ENCODE results near the gene TMCO2. TPM values are rescaled to one million over a fixed set of nuclear protein-coding genes. Genes with fewer than 3 reads are reported as not detected.
"Not testable (repeated sequence)": the region's sequence is repeated elsewhere in the genome, so short reads cannot be mapped to it uniquely, and the experiment has no call there.

Gene TMCO2
- total RNA-seq (not detected), polyA plus RNA-seq (not detected)

DNA sequence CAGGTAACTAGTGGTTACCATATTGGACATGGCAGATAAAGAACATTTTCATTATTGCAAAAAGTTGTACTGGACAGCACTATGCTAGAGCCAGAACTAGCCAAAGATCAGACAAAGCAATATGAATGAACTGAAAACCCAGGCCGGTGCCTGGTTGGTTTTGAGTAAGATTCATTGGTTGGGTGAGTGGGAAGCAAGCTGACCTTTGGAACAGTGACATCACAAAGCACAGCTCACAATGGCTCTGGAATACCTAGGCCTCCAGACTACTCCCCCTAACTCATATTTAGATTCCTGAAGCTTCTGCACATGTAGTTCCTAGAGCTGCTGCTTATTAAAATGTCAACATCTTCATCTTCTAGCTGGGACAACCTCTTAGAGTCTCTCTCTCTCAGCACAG lies at the start of gene TMCO2:
Gene TMCO2, plus strand, starts transcription at position 283 of the 400 bp plus-strand sequence. Its CDS starts 57 bp downstream, at position 340.
- Mint-ChIP-seq H3K27me3 (no peaks in the 10 kb centered on the region), H3K4me3 (no peak within 1 kb of the TSS), H3K36me3 (no peaks in the 10 kb centered on the region), H3K27ac (no peak within 1 kb of the TSS), H3K9me3 (peaks cover 0 to 2% (median 0%) of the 10 kb centered on the region in 7 donors), H3K4me1 (peaks cover 0 to 21% (median 10%) of the 10 kb centered on the region in 4 donors)
- H3K27me3 ChIP-seq (ENCODE audit: control insufficient read depth, insufficient read depth, low read length), result no peaks in the 10 kb centered on the region
- H3K4me3 ChIP-seq (ENCODE audit: low read depth, low read length), result no peak within 1 kb of the TSS
- no peaks in the 10 kb centered on the region for H3K4me1 ChIP-seq (ENCODE audit: control insufficient read depth, insufficient read depth, low read length, poor library complexity, severe bottlenecking)
- H3K9me3 ChIP-seq (ENCODE audit: control insufficient read depth in 2 of 2, low read length in 2 of 2), result no peaks in the 10 kb centered on the region
- ATAC-seq (ENCODE audit: low read depth in 2 of 2), result no peak
- no peaks in the 10 kb centered on the region for H3K36me3 ChIP-seq (ENCODE audit: control insufficient read depth, insufficient read depth, low read length)
- no peak within 1 kb of the TSS for H3K27ac ChIP-seq (ENCODE audit: insufficient read depth, low read length, poor library complexity, severe bottlenecking)
- no peak for DNase-seq

- Mint-ChIP-seq H3K4me1 (peaks cover 4 to 22% (median 15%) of the 10 kb centered on the region in 4 donors), H3K27me3 (no peaks in the 10 kb centered on the region), H3K4me3 (no peak overlapping the region), H3K36me3 (peaks cover 32% of the 10 kb centered on the region), H3K27ac (peak overlapping the region in 1 of 3 donors; percentile 7), H3K9me3 (no peaks in the 10 kb centered on the region)
- Histone ChIP-seq H3K27me3 (ENCODE audit: control insufficient read depth, insufficient read depth, low read length) (no peaks in the 10 kb centered on the region), H3K4me3 (ENCODE audit: low read depth, low read length) (no peak overlapping the region), H3K4me1 (ENCODE audit: control insufficient read depth, insufficient read depth, low read length, poor library complexity, severe bottlenecking) (no peaks in the 10 kb centered on the region), H3K9me3 (ENCODE audit: control insufficient read depth in 2 of 2, low read length in 2 of 2) (no peaks in the 10 kb centered on the region), H3K27ac (ENCODE audit: insufficient read depth, low read length, poor library complexity, severe bottlenecking) (no peak overlapping the region), H3K36me3 (ENCODE audit: control insufficient read depth, insufficient read depth, low read length) (peaks cover 47% of the 10 kb centered on the region)
- DNase-seq, result no peak
- no peak for ATAC-seq (ENCODE audit: low read depth in 2 of 2)
Observed at GRCh38 chr1:40199126-40199525, 48.6 kb upstream of the TMCO2 start.

DNA sequence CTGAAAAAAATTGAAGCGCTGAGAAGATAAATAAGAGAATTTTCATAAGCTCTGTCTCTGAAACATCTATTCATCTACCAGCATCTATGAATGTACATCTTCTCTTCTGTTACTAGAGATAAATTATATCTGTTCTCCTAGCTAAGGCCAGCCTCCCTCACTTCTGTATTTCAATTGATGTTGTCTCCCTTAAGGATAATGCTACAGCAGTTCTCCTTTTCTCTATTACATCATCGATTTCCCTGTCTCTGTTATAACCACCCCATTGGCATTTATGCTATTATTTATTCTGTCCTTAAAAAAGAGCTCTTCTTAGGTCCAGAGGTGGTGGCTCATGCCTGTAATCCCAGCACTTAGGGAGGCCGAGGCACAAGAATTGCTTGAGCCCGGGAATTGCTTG lies 42.9 kb upstream of the TMCO2 start:
- DNase-seq (no peak), ATAC-seq (ENCODE audit: low read depth in 2 of 2) (no peak)
- peaks cover 13 to 30% (median 24%) of the 10 kb centered on the region in 4 donors for H3K4me1 Mint-ChIP-seq
- peak overlapping the region in 1 of 3 donors; percentile 4 for H3K27ac Mint-ChIP-seq
- peaks cover 36% of the 10 kb centered on the region for H3K36me3 Mint-ChIP-seq
- no peaks in the 10 kb centered on the region for H3K9me3 Mint-ChIP-seq
- H3K27me3 Mint-ChIP-seq, result no peaks in the 10 kb centered on the region
- no peak overlapping the region for H3K4me3 ChIP-seq (ENCODE audit: low read depth, low read length)
- no peaks in the 10 kb centered on the region for H3K4me1 ChIP-seq (ENCODE audit: control insufficient read depth, insufficient read depth, low read length, poor library complexity, severe bottlenecking)
- no peaks in the 10 kb centered on the region for H3K27me3 ChIP-seq (ENCODE audit: control insufficient read depth, insufficient read depth, low read length)
- H3K36me3 ChIP-seq (ENCODE audit: control insufficient read depth, insufficient read depth, low read length), result peaks cover 58% of the 10 kb centered on the region
- no peak overlapping the region for H3K27ac ChIP-seq (ENCODE audit: insufficient read depth, low read length, poor library complexity, severe bottlenecking)
- no peak overlapping the region for H3K4me3 Mint-ChIP-seq
- H3K9me3 ChIP-seq (ENCODE audit: control insufficient read depth in 2 of 2, low read length in 2 of 2), result no peaks in the 10 kb centered on the region

DNA sequence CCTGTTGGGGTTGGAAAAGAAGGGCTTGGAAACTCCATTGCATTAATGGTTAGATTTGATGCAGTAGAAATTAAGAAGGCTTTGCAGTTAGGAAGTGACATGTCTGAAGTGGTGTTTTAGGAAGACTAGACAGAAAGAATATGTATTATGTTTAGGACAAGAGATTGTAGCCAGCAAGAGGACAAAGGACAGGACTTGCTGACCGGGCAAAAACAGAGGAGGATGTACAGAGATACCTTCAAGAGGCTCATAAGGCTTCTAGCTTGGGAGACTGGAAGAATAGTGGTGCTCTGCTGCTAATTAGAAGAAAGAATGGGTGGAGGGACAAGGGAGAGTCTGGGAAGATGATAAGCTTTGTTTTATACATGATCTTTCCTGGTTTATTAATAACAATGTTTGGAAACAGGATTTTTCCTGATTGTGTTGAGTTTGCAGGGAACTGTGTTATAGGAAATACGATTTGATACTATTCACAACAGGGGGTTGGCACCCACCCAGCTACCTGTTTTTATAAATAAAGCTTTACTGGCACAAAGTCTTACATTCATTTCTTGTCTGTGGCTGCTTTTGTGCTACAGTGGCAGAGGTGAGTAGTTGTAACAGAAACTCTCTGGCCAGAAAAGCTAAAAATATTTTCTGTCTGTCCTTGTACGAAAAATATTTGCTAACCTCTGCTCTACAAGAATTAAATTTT lies 37.1 kb upstream of the TMCO2 start:
- ATAC-seq (ENCODE audit: low read depth in 2 of 2) (no peak), DNase-seq (no peak)
- H3K36me3 ChIP-seq (ENCODE audit: control insufficient read depth, insufficient read depth, low read length), result peaks cover 67% of the 10 kb centered on the region
- H3K36me3 Mint-ChIP-seq, result peaks cover 42% of the 10 kb centered on the region
- no peak overlapping the region for H3K4me3 ChIP-seq (ENCODE audit: low read depth, low read length)
- H3K27me3 ChIP-seq (ENCODE audit: control insufficient read depth, insufficient read depth, low read length), result no peaks in the 10 kb centered on the region
- no peak overlapping the region for H3K4me3 Mint-ChIP-seq
- H3K9me3 Mint-ChIP-seq, result no peaks in the 10 kb centered on the region
- peaks cover 18 to 33% (median 25%) of the 10 kb centered on the region in 4 donors for H3K4me1 Mint-ChIP-seq
- no peaks in the 10 kb centered on the region for H3K27me3 Mint-ChIP-seq
- H3K27ac Mint-ChIP-seq, result peak overlapping the region; percentile 8 to 35 (median 15)
- H3K4me1 ChIP-seq (ENCODE audit: control insufficient read depth, insufficient read depth, low read length, poor library complexity, severe bottlenecking), result no peaks in the 10 kb centered on the region
- no peak overlapping the region for H3K27ac ChIP-seq (ENCODE audit: insufficient read depth, low read length, poor library complexity, severe bottlenecking)
- H3K9me3 ChIP-seq (ENCODE audit: control insufficient read depth in 2 of 2, low read length in 2 of 2), result no peaks in the 10 kb centered on the region

DNA sequence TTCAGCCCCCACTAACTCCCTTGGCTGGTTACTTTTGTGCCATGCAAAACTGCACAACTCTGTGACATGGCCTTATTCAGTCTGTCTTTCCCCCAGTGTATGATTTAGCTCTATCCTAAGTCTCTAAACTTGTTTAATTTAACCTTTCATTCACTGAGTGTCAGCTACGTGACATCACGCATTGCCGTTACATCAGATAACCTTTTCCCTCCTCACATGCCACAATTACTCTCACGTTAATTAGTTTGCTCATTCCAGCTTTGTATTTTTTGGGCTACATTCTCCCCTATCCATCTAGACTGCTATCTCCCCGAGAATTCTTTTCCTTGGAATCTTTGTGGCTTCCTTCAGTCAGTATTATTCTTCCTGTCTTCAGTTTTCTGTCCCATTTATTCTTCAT lies 29.4 kb upstream of the TMCO2 start:
- no peaks in the 10 kb centered on the region for H3K9me3 Mint-ChIP-seq

DNA sequence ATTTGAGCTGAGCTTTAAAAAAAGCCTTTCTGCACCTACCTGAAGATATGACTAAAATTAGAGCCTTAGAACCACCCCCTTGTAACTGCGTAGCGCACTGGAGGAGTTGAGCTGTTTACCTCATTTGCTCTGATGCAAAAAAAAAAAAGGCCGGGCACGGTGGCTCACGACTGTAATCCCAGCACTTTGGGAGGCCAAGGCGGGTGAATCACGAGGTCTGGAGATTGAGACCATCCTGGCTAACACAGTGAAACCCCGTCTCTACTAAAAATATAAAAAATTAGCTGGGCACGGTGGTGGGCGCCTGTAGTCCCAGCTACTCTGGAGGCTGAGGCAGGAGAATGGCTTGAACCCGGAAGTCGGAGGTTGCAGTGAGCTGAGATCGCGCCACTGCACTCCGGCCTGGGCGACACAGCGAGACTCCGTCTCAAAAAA lies 26.2 kb upstream of the TMCO2 start:
- H3K4me1 ChIP-seq (ENCODE audit: control insufficient read depth, insufficient read depth, low read length, poor library complexity, severe bottlenecking); H3K27me3 Mint-ChIP-seq; DNase-seq; H3K9me3 ChIP-seq (ENCODE audit: control insufficient read depth in 2 of 2, low read length in 2 of 2); H3K4me3 ChIP-seq (ENCODE audit: low read depth, low read length); H3K27ac Mint-ChIP-seq; H3K36me3 Mint-ChIP-seq; H3K27me3 ChIP-seq (ENCODE audit: control insufficient read depth, insufficient read depth, low read length); ATAC-seq (ENCODE audit: low read depth in 2 of 2); H3K9me3 Mint-ChIP-seq; H3K4me3 Mint-ChIP-seq; H3K27ac ChIP-seq (ENCODE audit: insufficient read depth, low read length, poor library complexity, severe bottlenecking): not testable (repeated sequence)
- peaks cover 22% of the 10 kb centered on the region for H3K36me3 ChIP-seq (ENCODE audit: control insufficient read depth, insufficient read depth, low read length)
- H3K4me1 Mint-ChIP-seq, result peaks cover 11 to 27% (median 20%) of the 10 kb centered on the region in 4 donors

More for the DNA sequence above, 29.4 kb upstream of the TMCO2 start:
- Histone ChIP-seq H3K9me3 (ENCODE audit: control insufficient read depth in 2 of 2, low read length in 2 of 2) (no peaks in the 10 kb centered on the region), H3K4me3 (ENCODE audit: low read depth, low read length) (no peak overlapping the region), H3K27ac (ENCODE audit: insufficient read depth, low read length, poor library complexity, severe bottlenecking) (no peak overlapping the region), H3K4me1 (ENCODE audit: control insufficient read depth, insufficient read depth, low read length, poor library complexity, severe bottlenecking) (no peaks in the 10 kb centered on the region), H3K36me3 (ENCODE audit: control insufficient read depth, insufficient read depth, low read length) (peaks cover 16% of the 10 kb centered on the region), H3K27me3 (ENCODE audit: control insufficient read depth, insufficient read depth, low read length) (no peaks in the 10 kb centered on the region)
- peak overlapping the region in 1 of 3 donors; percentile 27 for H3K27ac Mint-ChIP-seq
- H3K4me3 Mint-ChIP-seq, result no peak overlapping the region
- no peak for ATAC-seq (ENCODE audit: low read depth in 2 of 2)
- H3K27me3 Mint-ChIP-seq, result no peaks in the 10 kb centered on the region
- peaks cover 10% of the 10 kb centered on the region for H3K36me3 Mint-ChIP-seq
- no peak for DNase-seq
- peaks cover 10 to 28% (median 21%) of the 10 kb centered on the region in 4 donors for H3K4me1 Mint-ChIP-seq

GRCh38 chr1:40221977-40222772 lies 25.6 kb upstream of the TMCO2 start:
- Histone ChIP-seq H3K36me3 (ENCODE audit: control insufficient read depth, insufficient read depth, low read length) (peaks cover 19% of the 10 kb centered on the region), H3K9me3 (ENCODE audit: control insufficient read depth in 2 of 2, low read length in 2 of 2) (no peaks in the 10 kb centered on the region), H3K27me3 (ENCODE audit: control insufficient read depth, insufficient read depth, low read length) (no peaks in the 10 kb centered on the region), H3K4me3 (ENCODE audit: low read depth, low read length) (no peak overlapping the region), H3K27ac (ENCODE audit: insufficient read depth, low read length, poor library complexity, severe bottlenecking) (no peak overlapping the region), H3K4me1 (ENCODE audit: control insufficient read depth, insufficient read depth, low read length, poor library complexity, severe bottlenecking) (no peaks in the 10 kb centered on the region)
- Mint-ChIP-seq H3K27ac (no peak overlapping the region), H3K4me1 (peaks cover 11 to 27% (median 20%) of the 10 kb centered on the region in 4 donors), H3K9me3 (no peaks in the 10 kb centered on the region), H3K4me3 (no peak overlapping the region), H3K27me3 (no peaks in the 10 kb centered on the region), H3K36me3 (peaks cover 10% of the 10 kb centered on the region)
- ATAC-seq (ENCODE audit: low read depth in 2 of 2) (no peak), DNase-seq (no peak)
